HepG2 (cell line): ENCODE data around the gene IGF2BP3. TPM values are rescaled to one million over a fixed set of nuclear protein-coding genes. Genes with fewer than 3 reads are reported as not detected.
A peak's percentile ranks its signal among the peaks of the same experiment; 100 is the strongest.

Experiments
- DZIP1 ChIP-seq: sonication (generic); formaldehyde crosslinking; IDR thresholded peaks from 2 replicates; pipeline ENCODE4 v1.5.0; 2020; ENCODE audit warnings: mild to moderate bottlenecking, missing genetic modification reagents
- ESRRA ChIP-seq: sonication (generic); formaldehyde crosslinking; IDR thresholded peaks from 2 replicates; pipeline ENCODE4 v1.5.1; 2020; ENCODE audit warnings: mild to moderate bottlenecking, low read depth, missing genetic modification reagents
- JARID2 ChIP-seq: sonication (generic); formaldehyde crosslinking; IDR thresholded peaks from 2 replicates; pipeline ENCODE4 v1.8.1; 2023; ENCODE audit warnings: missing genetic modification reagents, inconsistent platforms; ENCODE audit not compliant: insufficient replicate concordance
- MYC ChIP-seq: sonication (generic); formaldehyde crosslinking; IDR thresholded peaks from 2 replicates; pipeline ENCODE4 v1.9.0; 2021; ENCODE audit warnings: missing genetic modification reagents, borderline replicate concordance
- TEAD2 ChIP-seq: sonication (generic); formaldehyde crosslinking; IDR thresholded peaks from 2 replicates; pipeline ENCODE4 v1.9.0; 2021; ENCODE audit warnings: missing genetic modification reagents
- ZFAT ChIP-seq: sonication (generic); formaldehyde crosslinking; conservative IDR thresholded peaks from 2 replicates; pipeline ENCODE4 v1.8.1; 2023; ENCODE audit warnings: missing genetic modification reagents, inconsistent platforms
- ZFP36L1 ChIP-seq: sonication (generic); formaldehyde crosslinking; IDR thresholded peaks from 2 replicates; pipeline ENCODE4 v1.8.0; 2022; ENCODE audit warnings: mild to moderate bottlenecking, missing genetic modification reagents, moderate library complexity
- ZNF101 ChIP-seq: sonication (generic); formaldehyde crosslinking; IDR thresholded peaks from 2 replicates; pipeline ENCODE4 v1.4.0; 2020; ENCODE audit warnings: mild to moderate bottlenecking, low read depth, missing genetic modification reagents, borderline replicate concordance
- ZNF224 ChIP-seq: sonication (generic); formaldehyde crosslinking; IDR thresholded peaks from 2 replicates; pipeline ENCODE4 v1.5.0; 2020; ENCODE audit warnings: mild to moderate bottlenecking, missing genetic modification reagents
- ZNF225 ChIP-seq: sonication (generic); formaldehyde crosslinking; IDR thresholded peaks from 2 replicates; pipeline ENCODE4 v1.4.0; 2020; ENCODE audit warnings: mild to moderate bottlenecking, missing genetic modification reagents
- ZNF343 ChIP-seq: sonication (generic); formaldehyde crosslinking; IDR thresholded peaks from 2 replicates; pipeline ENCODE4 v1.4.0; 2020; ENCODE audit warnings: mild to moderate bottlenecking, missing genetic modification reagents
- ZSCAN20 ChIP-seq: sonication (generic); formaldehyde crosslinking; IDR thresholded peaks from 2 replicates; pipeline ENCODE4 v1.4.0; 2020; ENCODE audit warnings: missing genetic modification reagents, mild to moderate bottlenecking, borderline replicate concordance
- ZSCAN31 ChIP-seq: sonication (generic); formaldehyde crosslinking; IDR thresholded peaks from 2 replicates; pipeline ENCODE4 v1.5.0; 2020; ENCODE audit warnings: low read depth, mild to moderate bottlenecking, missing genetic modification reagents
- polyA plus RNA-seq, 8 experiments: library from polyadenylated mRNA; depleted of rRNA in 3 of 8; stranded (reverse) in 7 of 8; unstranded in 1 of 8; fragments of >200 nt; fragmentation: Illumina TruSeq in 4 of 8; extraction: Trizol in 4 of 8; gene quantifications; 2 replicates each; pipeline versions ENCODE4 v1.2.1 to v1.2.3, GENCODE V29; 2011 to 2016; ENCODE audit warnings: low read depth in 4 of 8, missing spikeins in 1 of 8, mixed read lengths in 1 of 8; ENCODE audit not compliant: insufficient read depth in 1 of 8
- total RNA-seq, 5 experiments: library from RNA; depleted of rRNA; stranded (reverse); fragments of >200 nt; fragmentation: Illumina TruSeq; extraction: Trizol; gene quantifications; 2 replicates each; pipeline ENCODE4 v1.2.3, GENCODE V29; 2016; ENCODE audit warnings: low read depth in 1 of 5
- TF ChIP-seq, protein P1 (sequence below): sonication (generic); formaldehyde crosslinking; IDR thresholded peaks from 2 replicates; pipeline ENCODE4 v1.5.1; 2020; ENCODE audit warnings: mild to moderate bottlenecking, moderate library complexity, missing genetic modification reagents
- TF ChIP-seq, protein P2 (sequence below): sonication (generic); formaldehyde crosslinking; IDR thresholded peaks from 2 replicates; pipeline ENCODE4 v1.4.0; 2020; ENCODE audit warnings: mild to moderate bottlenecking, missing genetic modification reagents
- TF ChIP-seq, protein P3 (sequence below): IDR thresholded peaks from 2 replicates; pipeline ENCODE4 v1.6.1; 2016; ENCODE audit warnings: control low read depth
- TF ChIP-seq, protein P4 (sequence below): sonication (generic); formaldehyde crosslinking; IDR thresholded peaks from 2 replicates; pipeline ENCODE4 v1.5.0; 2020; ENCODE audit warnings: mild to moderate bottlenecking, missing genetic modification reagents, moderate library complexity

IGF2BP3 gene
- total and polyA plus RNA-seq, 2 of the 13 experiments (the other 11 are each of a cell fraction or from before 2014, with no cell fraction given) = 37.7 to 39.5 TPM

DNA sequence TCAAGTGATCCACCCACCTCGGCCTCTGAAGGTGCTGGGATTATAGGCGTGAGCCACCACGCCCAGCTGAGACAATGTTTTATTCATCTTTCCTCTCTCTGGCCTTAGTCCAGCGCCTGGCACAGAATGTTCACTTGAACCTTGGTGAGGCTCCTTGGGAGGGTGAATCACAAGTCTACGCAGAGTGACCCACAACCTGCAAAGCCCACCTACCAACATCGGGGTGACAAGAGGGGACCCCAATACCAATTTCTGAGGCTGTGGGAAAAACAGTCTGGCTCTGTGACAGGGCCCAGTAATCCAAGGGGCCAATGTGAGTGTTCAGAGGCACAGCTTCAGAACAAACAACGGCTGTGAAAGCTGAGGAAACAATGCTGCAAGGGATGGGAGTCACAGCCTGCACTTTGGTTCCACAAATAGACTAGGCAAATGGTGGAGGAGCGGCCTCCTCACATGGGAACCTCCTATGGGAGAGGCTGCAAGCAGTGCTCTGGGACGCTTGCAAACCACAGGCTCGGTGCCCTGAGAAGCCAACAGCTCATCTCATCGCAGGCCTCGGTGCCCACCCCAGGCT, 176.7 kb downstream of the IGF2BP3 start (continued):
- TF ChIP-seq TEAD2 (CRISPR knock-in tag) = no peak
- TF ChIP-seq, protein P1, sequence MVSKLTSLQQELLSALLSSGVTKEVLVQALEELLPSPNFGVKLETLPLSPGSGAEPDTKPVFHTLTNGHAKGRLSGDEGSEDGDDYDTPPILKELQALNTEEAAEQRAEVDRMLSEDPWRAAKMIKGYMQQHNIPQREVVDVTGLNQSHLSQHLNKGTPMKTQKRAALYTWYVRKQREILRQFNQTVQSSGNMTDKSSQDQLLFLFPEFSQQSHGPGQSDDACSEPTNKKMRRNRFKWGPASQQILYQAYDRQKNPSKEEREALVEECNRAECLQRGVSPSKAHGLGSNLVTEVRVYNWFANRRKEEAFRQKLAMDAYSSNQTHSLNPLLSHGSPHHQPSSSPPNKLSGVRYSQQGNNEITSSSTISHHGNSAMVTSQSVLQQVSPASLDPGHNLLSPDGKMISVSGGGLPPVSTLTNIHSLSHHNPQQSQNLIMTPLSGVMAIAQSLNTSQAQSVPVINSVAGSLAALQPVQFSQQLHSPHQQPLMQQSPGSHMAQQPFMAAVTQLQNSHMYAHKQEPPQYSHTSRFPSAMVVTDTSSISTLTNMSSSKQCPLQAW (CRISPR knock-in tag) = peak; percentile 86
- TF ChIP-seq, protein P2, sequence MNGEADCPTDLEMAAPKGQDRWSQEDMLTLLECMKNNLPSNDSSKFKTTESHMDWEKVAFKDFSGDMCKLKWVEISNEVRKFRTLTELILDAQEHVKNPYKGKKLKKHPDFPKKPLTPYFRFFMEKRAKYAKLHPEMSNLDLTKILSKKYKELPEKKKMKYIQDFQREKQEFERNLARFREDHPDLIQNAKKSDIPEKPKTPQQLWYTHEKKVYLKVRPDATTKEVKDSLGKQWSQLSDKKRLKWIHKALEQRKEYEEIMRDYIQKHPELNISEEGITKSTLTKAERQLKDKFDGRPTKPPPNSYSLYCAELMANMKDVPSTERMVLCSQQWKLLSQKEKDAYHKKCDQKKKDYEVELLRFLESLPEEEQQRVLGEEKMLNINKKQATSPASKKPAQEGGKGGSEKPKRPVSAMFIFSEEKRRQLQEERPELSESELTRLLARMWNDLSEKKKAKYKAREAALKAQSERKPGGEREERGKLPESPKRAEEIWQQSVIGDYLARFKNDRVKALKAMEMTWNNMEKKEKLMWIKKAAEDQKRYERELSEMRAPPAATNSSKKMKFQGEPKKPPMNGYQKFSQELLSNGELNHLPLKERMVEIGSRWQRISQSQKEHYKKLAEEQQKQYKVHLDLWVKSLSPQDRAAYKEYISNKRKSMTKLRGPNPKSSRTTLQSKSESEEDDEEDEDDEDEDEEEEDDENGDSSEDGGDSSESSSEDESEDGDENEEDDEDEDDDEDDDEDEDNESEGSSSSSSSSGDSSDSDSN = peak; percentile 78
- TF ChIP-seq MYC (CRISPR knock-in tag) = peak; percentile 76
- no peak for TF ChIP-seq ZFP36L1 (CRISPR knock-in tag)
- TF ChIP-seq, protein P3, sequence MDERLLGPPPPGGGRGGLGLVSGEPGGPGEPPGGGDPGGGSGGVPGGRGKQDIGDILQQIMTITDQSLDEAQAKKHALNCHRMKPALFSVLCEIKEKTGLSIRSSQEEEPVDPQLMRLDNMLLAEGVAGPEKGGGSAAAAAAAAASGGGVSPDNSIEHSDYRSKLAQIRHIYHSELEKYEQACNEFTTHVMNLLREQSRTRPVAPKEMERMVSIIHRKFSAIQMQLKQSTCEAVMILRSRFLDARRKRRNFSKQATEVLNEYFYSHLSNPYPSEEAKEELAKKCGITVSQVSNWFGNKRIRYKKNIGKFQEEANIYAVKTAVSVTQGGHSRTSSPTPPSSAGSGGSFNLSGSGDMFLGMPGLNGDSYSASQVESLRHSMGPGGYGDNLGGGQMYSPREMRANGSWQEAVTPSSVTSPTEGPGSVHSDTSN (CRISPR knock-in tag) = no peak
- TF ChIP-seq ZNF225 (CRISPR knock-in tag) = no peak
- TF ChIP-seq ZNF343 = no peak; the same call in 1 of the 2 replicates
- no peak for TF ChIP-seq DZIP1 (CRISPR knock-in tag)
- TF ChIP-seq ZNF224 (CRISPR knock-in tag) = no peak
- no peak for TF ChIP-seq JARID2 (CRISPR knock-in tag)
- TF ChIP-seq ZNF101 = no peak
- peak; percentile 71; the same call in 1 of the 2 replicates for TF ChIP-seq ZSCAN31
- no peak for TF ChIP-seq ZSCAN20
- peak; percentile 63; the same call in 1 of the 2 replicates for TF ChIP-seq ESRRA (CRISPR knock-in tag)
- TF ChIP-seq, protein P4, sequence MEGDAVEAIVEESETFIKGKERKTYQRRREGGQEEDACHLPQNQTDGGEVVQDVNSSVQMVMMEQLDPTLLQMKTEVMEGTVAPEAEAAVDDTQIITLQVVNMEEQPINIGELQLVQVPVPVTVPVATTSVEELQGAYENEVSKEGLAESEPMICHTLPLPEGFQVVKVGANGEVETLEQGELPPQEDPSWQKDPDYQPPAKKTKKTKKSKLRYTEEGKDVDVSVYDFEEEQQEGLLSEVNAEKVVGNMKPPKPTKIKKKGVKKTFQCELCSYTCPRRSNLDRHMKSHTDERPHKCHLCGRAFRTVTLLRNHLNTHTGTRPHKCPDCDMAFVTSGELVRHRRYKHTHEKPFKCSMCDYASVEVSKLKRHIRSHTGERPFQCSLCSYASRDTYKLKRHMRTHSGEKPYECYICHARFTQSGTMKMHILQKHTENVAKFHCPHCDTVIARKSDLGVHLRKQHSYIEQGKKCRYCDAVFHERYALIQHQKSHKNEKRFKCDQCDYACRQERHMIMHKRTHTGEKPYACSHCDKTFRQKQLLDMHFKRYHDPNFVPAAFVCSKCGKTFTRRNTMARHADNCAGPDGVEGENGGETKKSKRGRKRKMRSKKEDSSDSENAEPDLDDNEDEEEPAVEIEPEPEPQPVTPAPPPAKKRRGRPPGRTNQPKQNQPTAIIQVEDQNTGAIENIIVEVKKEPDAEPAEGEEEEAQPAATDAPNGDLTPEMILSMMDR (CRISPR knock-in tag) = peak; percentile 11; the same call in 1 of the 2 replicates
- TF ChIP-seq ZFAT = no peak
